HEK293T (cell line): ENCODE data around the gene NODAL.
A peak's percentile ranks its signal among the peaks of the same experiment; 100 is the strongest.

Experiments
- CTCF ChIA-PET: fragments of 350-600 bp; formaldehyde crosslinking; extraction: SDS; loops from one replicate; lab custom pipeline; 2021; ENCODE audit warnings: antibody characterized with exemption, inconsistent platforms; lab: Yijun Ruan, JAX
- POLR2A ChIA-PET: fragments of 350-600 bp; formaldehyde crosslinking; extraction: SDS; loops from one replicate; lab custom pipeline; 2020; ENCODE audit warnings: antibody characterized with exemption, inconsistent platforms; lab: Yijun Ruan, JAX
- DNase-seq: peaks from one replicate; pipeline ENCODE4 v3.0.0; 2012; ENCODE audit warnings: mixed read lengths; ENCODE audit errors: extremely low spot score
- ARNT ChIP-seq: fragments of 450-650 bp; IDR thresholded peaks from 2 replicates; pipeline ENCODE4 v1.6.1; 2017; ENCODE audit warnings: mild to moderate bottlenecking
- BHLHE40 ChIP-seq: fragments of 450-650 bp; IDR thresholded peaks from 2 replicates; pipeline ENCODE4 v1.6.1; 2016; ENCODE audit warnings: mild to moderate bottlenecking, moderate library complexity, borderline replicate concordance
- CTBP1 ChIP-seq: fragments of 450-650 bp; IDR thresholded peaks from 2 replicates; pipeline ENCODE4 v1.6.1; 2016; ENCODE audit warnings: borderline replicate concordance
- ELF4 ChIP-seq: fragments of 450-650 bp; IDR thresholded peaks from 2 replicates; pipeline ENCODE4 v1.6.1; 2017; ENCODE audit warnings: antibody characterized with exemption
- FOXA1 ChIP-seq: fragments of 450-650 bp; IDR thresholded peaks from 2 replicates; pipeline ENCODE4 v1.6.1; 2016; ENCODE audit warnings: mild to moderate bottlenecking
- FOXK2 ChIP-seq: fragments of 450-650 bp; IDR thresholded peaks from 2 replicates; pipeline ENCODE4 v1.6.1; 2016; ENCODE audit warnings: mild to moderate bottlenecking
- FOXM1 ChIP-seq: fragments of 450-650 bp; IDR thresholded peaks from 2 replicates; pipeline ENCODE4 v1.6.1; 2017; ENCODE audit warnings: mild to moderate bottlenecking, borderline replicate concordance
- L3MBTL2 ChIP-seq: fragments of 450-650 bp; conservative IDR thresholded peaks from 2 replicates; pipeline ENCODE4 v1.6.1; 2016; ENCODE audit warnings: mild to moderate bottlenecking
- LEF1 ChIP-seq: fragments of 450-650 bp; IDR thresholded peaks from 2 replicates; pipeline ENCODE4 v1.6.1; 2017; ENCODE audit warnings: mild to moderate bottlenecking, borderline replicate concordance
- NFRKB ChIP-seq: fragments of 450-650 bp; IDR thresholded peaks from 2 replicates; pipeline ENCODE4 v1.6.1; 2016; ENCODE audit warnings: mild to moderate bottlenecking, moderate library complexity
- SP1 ChIP-seq: fragments of 450-650 bp; IDR thresholded peaks from 2 replicates; pipeline ENCODE4 v1.6.1; 2017
- SUZ12 ChIP-seq: fragments of 450-650 bp; IDR thresholded peaks from 2 replicates; pipeline ENCODE4 v1.6.1; 2016; ENCODE audit warnings: mild to moderate bottlenecking
- TARDBP ChIP-seq: fragments of 450-650 bp; IDR thresholded peaks from 2 replicates; pipeline ENCODE4 v1.6.1; 2016
- ZNF384 ChIP-seq: fragments of 450-650 bp; IDR thresholded peaks from 2 replicates; pipeline ENCODE4 v1.6.1; 2016
- TF ChIP-seq, protein P1 (sequence below): fragments of 450-650 bp; IDR thresholded peaks from 2 replicates; pipeline ENCODE4 v1.6.1; 2016

Gene NODAL

GRCh38 chr10:70472799-70473454, 31.4 kb upstream of the NODAL start:
- POLR2A ChIA-PET = no interaction called here
- TF ChIP-seq FOXA1 (no peak), SP1 (no peak), NFRKB (no peak), TARDBP (no peak), LEF1 (no peak), FOXM1 (no peak), FOXK2 (no peak), ELF4 (no peak), ARNT (no peak), SUZ12 (no peak)
- TF ChIP-seq, protein P1, sequence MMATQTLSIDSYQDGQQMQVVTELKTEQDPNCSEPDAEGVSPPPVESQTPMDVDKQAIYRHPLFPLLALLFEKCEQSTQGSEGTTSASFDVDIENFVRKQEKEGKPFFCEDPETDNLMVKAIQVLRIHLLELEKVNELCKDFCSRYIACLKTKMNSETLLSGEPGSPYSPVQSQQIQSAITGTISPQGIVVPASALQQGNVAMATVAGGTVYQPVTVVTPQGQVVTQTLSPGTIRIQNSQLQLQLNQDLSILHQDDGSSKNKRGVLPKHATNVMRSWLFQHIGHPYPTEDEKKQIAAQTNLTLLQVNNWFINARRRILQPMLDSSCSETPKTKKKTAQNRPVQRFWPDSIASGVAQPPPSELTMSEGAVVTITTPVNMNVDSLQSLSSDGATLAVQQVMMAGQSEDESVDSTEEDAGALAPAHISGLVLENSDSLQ = no peak
- CTCF ChIA-PET = interaction anchor here (0.7 kb wide), 1 partner anchor 249 kb away, joined by 3 read pairs; no protein-coding TSS in a partner anchor
- DNase-seq = no peak

- no peak for TF ChIP-seq TARDBP
- ChIA-PET CTCF (no interaction called here), POLR2A (no interaction called here)
- no peak for DNase-seq
Measured at GRCh38 chr10:70466951-70467350, 25.5 kb upstream of the NODAL start.

DNA sequence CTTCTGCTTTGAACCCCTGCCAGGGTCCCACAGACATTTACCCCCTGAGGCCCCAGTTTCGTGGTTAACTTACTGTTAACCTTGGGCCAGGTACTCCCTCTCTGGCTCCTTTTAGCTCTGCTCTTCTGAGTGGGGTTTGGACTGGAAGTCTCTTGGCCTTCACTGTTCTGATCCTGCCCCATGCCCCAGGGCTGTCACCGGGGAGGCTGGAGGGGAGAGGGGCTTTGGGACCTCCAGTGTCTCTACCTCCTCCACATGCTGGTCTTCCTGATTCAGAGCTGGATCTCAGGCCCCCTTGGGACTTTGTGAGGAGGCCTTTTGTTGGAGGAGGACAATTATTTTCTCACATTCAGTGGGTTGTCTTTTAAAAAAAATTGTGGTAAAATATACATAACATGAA, 24.4 kb upstream of the NODAL start:
- CTCF ChIA-PET = no interaction called here
- TF ChIP-seq ARNT (no peak), FOXM1 (no peak), CTBP1 (no peak), BHLHE40 (no peak), ZNF384 (no peak), LEF1 (no peak), SUZ12 (no peak), FOXK2 (no peak), L3MBTL2 (no peak), FOXA1 (no peak), NFRKB (no peak), TARDBP (no peak)
- TF ChIP-seq, protein P1 = no peak
- no peak for DNase-seq

DNA sequence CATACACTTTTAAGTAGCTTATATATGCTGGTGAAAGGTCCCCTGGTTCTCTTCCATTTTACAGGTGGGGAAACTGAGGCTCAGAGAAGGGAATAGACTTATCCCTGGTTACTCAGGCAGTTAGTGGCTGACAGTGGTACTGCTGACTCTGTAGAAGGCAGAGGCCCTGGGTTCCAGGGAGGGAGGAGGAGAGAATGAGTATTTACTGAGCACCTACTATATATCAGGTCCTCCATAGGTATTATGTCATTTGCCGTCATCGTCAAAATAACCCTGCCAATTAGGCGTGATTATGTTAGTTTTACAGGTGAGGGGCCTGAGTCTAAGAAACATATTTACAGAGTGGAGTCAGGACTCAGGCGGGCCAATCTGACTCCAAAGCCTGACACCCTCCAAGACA, 23.8 kb upstream of the NODAL start:
- no peak for TF ChIP-seq CTBP1
- POLR2A ChIA-PET = no interaction called here

More for the DNA sequence above, 24.4 kb upstream of the NODAL start:
- POLR2A ChIA-PET = no interaction called here

GRCh38 chr10:70462349-70462984, 21.0 kb upstream of the NODAL start:
- TF ChIP-seq FOXA1 (no peak), TARDBP (no peak)
- TF ChIP-seq, protein P1 = no peak
- ChIA-PET CTCF (interaction anchor here (1.7 to 2.2 kb wide), 2 partner anchors 9 to 75 kb away, joined by 4 to 7 read pairs; no protein-coding TSS in a partner anchor), POLR2A (no interaction called here)
- no peak for DNase-seq

More for the DNA sequence above, 23.8 kb upstream of the NODAL start:
- CTCF ChIA-PET = no interaction called here
- no peak for DNase-seq

GRCh38 chr10:70461397-70462348, 20.2 kb upstream of the NODAL start:
- ChIA-PET CTCF (interaction anchor here (0.6 to 2.2 kb wide), 11 partner anchors 9 to 297 kb away, joined by 3 to 9 read pairs (median 4); partner anchors contain the start of gene PALD1), POLR2A (interaction anchor here (0.9 to 1.1 kb wide), 2 partner anchors 14 to 16 kb away, joined by 3 to 6 read pairs; no protein-coding TSS in a partner anchor)
- TF ChIP-seq L3MBTL2 (0 out of 2 replicates have a peak, but pooled peaks have one; percentile 26), CTBP1 (no peak), FOXA1 (no peak)
- DNase-seq = peak; percentile 74
